CD14-positive monocyte (primary cell): ENCODE data around the gene FIGLA. TPM values are rescaled to one million over a fixed set of nuclear protein-coding genes. Genes with fewer than 3 reads are reported as not detected.

Experiments
- DNase-seq, 3 donors: peaks; one replicate each; pipeline ENCODE4 v3.0.0-alpha.2; 2011 to 2022
- H2AFZ ChIP-seq: 2 replicates; pipeline ENCODE4 v1.6.0; 2012; ENCODE audit warnings: mild to moderate bottlenecking, low read depth, low read length, inconsistent platforms; ENCODE audit not compliant: insufficient read depth, poor library complexity, severe bottlenecking
- H3K27ac ChIP-seq, 2 donors: 1 replicate in 1 of 2; 2 replicates in 1 of 2; pipeline ENCODE4 v1.5.1; 2012 to 2013; ENCODE audit warnings: low read length in 2 of 2, control low read depth in 1 of 2, inconsistent platforms in 1 of 2, low read depth in 1 of 2, mild to moderate bottlenecking in 1 of 2
- H3K27me3 ChIP-seq, 2 donors: one replicate each; pipeline versions ENCODE4 v1.6.0 to v1.6.1; 2011 to 2013; ENCODE audit warnings: low read length in 2 of 2; ENCODE audit not compliant: control insufficient read depth in 2 of 2, insufficient read depth in 2 of 2
- H3K36me3 ChIP-seq, 2 donors: replicated peaks in 1 of 2; 1 replicate in 1 of 2; 2 replicates in 1 of 2; pipeline versions ENCODE4 v1.5.1 to v1.6.1; 2012 to 2013; ENCODE audit warnings: low read length in 2 of 2, control low read depth in 1 of 2, inconsistent platforms in 1 of 2, mild to moderate bottlenecking in 1 of 2; ENCODE audit not compliant: insufficient read depth in 2 of 2, control insufficient read depth in 1 of 2
- H3K4me1 ChIP-seq, 2 donors: 1 replicate in 1 of 2; 2 replicates in 1 of 2; pipeline versions ENCODE4 v1.5.1 to v1.6.1; 2012 to 2013; ENCODE audit warnings: low read length in 2 of 2, control low read depth in 1 of 2, inconsistent platforms in 1 of 2, mild to moderate bottlenecking in 1 of 2, moderate library complexity in 1 of 2; ENCODE audit not compliant: insufficient read depth in 2 of 2, control insufficient read depth in 1 of 2
- H3K4me2 ChIP-seq: replicated peaks from 2 replicates; pipeline ENCODE3; 2012; ENCODE audit warnings: low read length, moderate library complexity, mild to moderate bottlenecking; ENCODE audit not compliant: poor library complexity, severe bottlenecking; ENCODE audit errors: extremely low read depth
- H3K4me3 ChIP-seq, 3 experiments: fragments of 200-600 bp in 1 of 3; sonication (generic) in 1 of 3; replicated peaks in 1 of 3; 1 replicate in 2 of 3; 2 replicates in 1 of 3; pipeline ENCODE4 v1.5.1; 2011 to 2013; ENCODE audit warnings: low read length in 3 of 3, mild to moderate bottlenecking in 3 of 3, control low read depth in 2 of 3, low read depth in 2 of 3, inconsistent platforms in 1 of 3, moderate library complexity in 1 of 3
- H3K79me2 ChIP-seq: 2 replicates; pipeline ENCODE4 v1.6.0; 2012; ENCODE audit warnings: mild to moderate bottlenecking, control low read depth, inconsistent platforms, low read length, moderate library complexity; ENCODE audit not compliant: insufficient read depth
- H3K9ac ChIP-seq: 2 replicates; pipeline ENCODE4 v1.6.0; 2017; ENCODE audit warnings: low read length, mild to moderate bottlenecking; ENCODE audit not compliant: insufficient read depth, poor library complexity, severe bottlenecking
- H3K9me3 ChIP-seq, 2 donors: replicated peaks in 1 of 2; 1 replicate in 1 of 2; 2 replicates in 1 of 2; pipeline versions ENCODE4 v1.5.1 to v1.6.1; 2012 to 2013; ENCODE audit warnings: low read length in 2 of 2, control low read depth in 1 of 2; ENCODE audit not compliant: control insufficient read depth in 1 of 2, insufficient read depth in 1 of 2
- H4K20me1 ChIP-seq: 2 replicates; pipeline ENCODE4 v1.6.0; 2012; ENCODE audit warnings: mild to moderate bottlenecking, low read length, control low read depth, moderate library complexity; ENCODE audit not compliant: insufficient read depth
- H3K27ac Mint-ChIP-seq, 7 donors: one replicate each; pipeline ENCODE4 v1.8.0; 2020; ENCODE audit warnings: mild to moderate bottlenecking in 7 of 7, mixed read lengths in 7 of 7, moderate library complexity in 6 of 7, inconsistent platforms in 2 of 7
- H3K27me3 Mint-ChIP-seq, 3 donors: one replicate each; pipeline ENCODE4 v1.8.0; 2021 to 2022; ENCODE audit warnings: low read depth in 3 of 3, mild to moderate bottlenecking in 3 of 3, mixed read lengths in 3 of 3, moderate library complexity in 3 of 3, inconsistent platforms in 1 of 3
- H3K36me3 Mint-ChIP-seq, 2 donors: one replicate each; pipeline ENCODE4 v1.8.0; 2020; ENCODE audit warnings: mixed read lengths in 2 of 2, inconsistent platforms in 1 of 2, mild to moderate bottlenecking in 1 of 2
- H3K4me1 Mint-ChIP-seq: one replicate; pipeline ENCODE4 v1.8.0; 2020; ENCODE audit warnings: mild to moderate bottlenecking, mixed read lengths
- H3K4me3 Mint-ChIP-seq, 2 donors: one replicate each; pipeline ENCODE4 v1.8.0; 2020; ENCODE audit warnings: mild to moderate bottlenecking in 2 of 2, mixed read lengths in 2 of 2, moderate library complexity in 1 of 2
- H3K9me3 Mint-ChIP-seq, 7 donors: one replicate each; pipeline ENCODE4 v1.8.0; 2020 to 2022; ENCODE audit warnings: mixed read lengths in 7 of 7, mild to moderate bottlenecking in 6 of 7, moderate library complexity in 6 of 7, inconsistent platforms in 2 of 7
- CTCF ChIP-seq: fragments of 200-600 bp; IDR thresholded peaks from one replicate; pipeline ENCODE4 v1.8.0; 2022; ENCODE audit warnings: antibody characterized with exemption, mild to moderate bottlenecking
- WGBS: methylation state at CpG from one replicate; pipeline ENCODE4 v1.1.5; 2013; ENCODE audit warnings: missing lambda C conversion rate; ENCODE audit not compliant: insufficient coverage; 5-methylcytosine and 5-hydroxymethylcytosine counted together
- intact Hi-C, 2 donors: fragments of 100-400 bp; cut with micrococcal nuclease; formaldehyde crosslinking; loops; one replicate each; pipeline versions ENCODE4 v1.15.0 to v1.15.1; 2023
- polyA plus RNA-seq, 3 donors: library from polyadenylated mRNA; depleted of rRNA in 1 of 3; unstranded in 2 of 3; stranded (reverse) in 1 of 3; fragments of 300-500 nt in 2 of 3; fragments of >200 nt in 1 of 3; fragmentation: Illumina TruSeq in 2 of 3; gene quantifications; 1 replicate in 2 of 3; 2 replicates in 1 of 3; pipeline ENCODE4 v1.2.3, GENCODE V29; 2012 to 2021

Gene FIGLA
- polyA plus RNA-seq, 3 donors, result 0.13 TPM; not detected in 2

- Mint-ChIP-seq H3K4me1 (peaks cover 32% of the 10 kb centered on the region), H3K27me3 (peaks cover 4 to 11% (median 4%) of the 10 kb centered on the region in 3 donors), H3K9me3 (peaks cover 0 to 6% (median 0%) of the 10 kb centered on the region in 7 donors), H3K36me3 (no peaks in the 10 kb centered on the region), H3K4me3 (peak overlapping the region in 1 of 2 donors; percentile 17), H3K27ac (no peak overlapping the region)
- H3K79me2 ChIP-seq, result no peaks in the 10 kb centered on the region
- intact Hi-C loops, result no loop called here
- peaks cover 27 to 88% of the 10 kb centered on the region in 2 donors for H3K4me1 ChIP-seq
- no peak for TF ChIP-seq CTCF
- WGBS, result 91% methylated on average over 5 of the region's 5 CpGs
- H3K27me3 ChIP-seq, result no peaks in the 10 kb centered on the region
- H3K9me3 ChIP-seq, result no peaks in the 10 kb centered on the region
- no peak overlapping the region for H3K27ac ChIP-seq
- H3K4me2 ChIP-seq, result no peak overlapping the region
- H2AFZ ChIP-seq, result no peak overlapping the region
- no peak for DNase-seq
- no peaks in the 10 kb centered on the region for H4K20me1 ChIP-seq
- H3K9ac ChIP-seq, result no peak overlapping the region
- no peaks in the 10 kb centered on the region for H3K36me3 ChIP-seq
- H3K4me3 ChIP-seq, result no peak overlapping the region
These were observed 39.9 kb upstream of the FIGLA start for GRCh38 chr2:70830366-70830765.

- peaks cover 31% of the 10 kb centered on the region for H3K4me1 Mint-ChIP-seq
- no CpG with 5 or more reads among the region's 1 CpG for WGBS
- peak overlapping the region in 2 of 7 donors; percentile 61 to 70 for H3K27ac Mint-ChIP-seq
- peak overlapping the region in 1 of 2 donors; percentile 17 for H3K4me3 Mint-ChIP-seq
- H3K36me3 Mint-ChIP-seq, result no peaks in the 10 kb centered on the region
- peaks cover 0 to 6% (median 0%) of the 10 kb centered on the region in 7 donors for H3K9me3 Mint-ChIP-seq
- no peak overlapping the region for H3K4me2 ChIP-seq
- H2AFZ ChIP-seq, result no peak overlapping the region
- H3K27me3 ChIP-seq, result no peaks in the 10 kb centered on the region
- intact Hi-C loops, result no loop called here
- no peak overlapping the region for H3K9ac ChIP-seq
- no peak overlapping the region for H3K27ac ChIP-seq
- H3K4me1 ChIP-seq, result peaks cover 27 to 86% of the 10 kb centered on the region in 2 donors
- TF ChIP-seq CTCF, result no peak
- no peak for DNase-seq
- peaks cover 4 to 8% (median 4%) of the 10 kb centered on the region in 3 donors for H3K27me3 Mint-ChIP-seq
- H3K36me3 ChIP-seq, result no peaks in the 10 kb centered on the region
- H3K79me2 ChIP-seq, result no peaks in the 10 kb centered on the region
- no peaks in the 10 kb centered on the region for H3K9me3 ChIP-seq
- no peak overlapping the region for H3K4me3 ChIP-seq
- no peaks in the 10 kb centered on the region for H4K20me1 ChIP-seq
These were observed 39.5 kb upstream of the FIGLA start for GRCh38 chr2:70829916-70830315.
